MM.1S (cell line): ENCODE data around the gene CACNA1C.

Experiments used
- DNase-seq: peaks from one replicate; pipeline ENCODE4 v3.0.0-alpha.2; 2015
- H2AFZ ChIP-seq: fragments of 300-600 bp; sonication (generic); 2 replicates; pipeline ENCODE4 v1.6.0; 2016; ENCODE audit warnings: antibody characterized with exemption, low read length
- H3F3A ChIP-seq: fragments of 300-600 bp; sonication (generic); 2 replicates; pipeline ENCODE4 v1.6.1; 2016; ENCODE audit warnings: mild to moderate bottlenecking, antibody characterized with exemption, low read length, moderate library complexity, mixed read lengths; ENCODE audit not compliant: insufficient read depth
- H3K27ac ChIP-seq: fragments of 300-600 bp; sonication (generic); 2 replicates; pipeline ENCODE4 v1.5.1; 2016; ENCODE audit warnings: mild to moderate bottlenecking, low read length
- H3K27me3 ChIP-seq: fragments of 300-600 bp; sonication (generic); replicated peaks from 2 replicates; pipeline ENCODE4 v1.6.0; 2016; ENCODE audit warnings: low read length; ENCODE audit not compliant: insufficient read depth
- H3K36me3 ChIP-seq: fragments of 300-600 bp; sonication (generic); replicated peaks from 2 replicates; pipeline ENCODE4 v1.6.1; 2016; ENCODE audit warnings: mild to moderate bottlenecking, low read length, mixed read lengths; ENCODE audit not compliant: insufficient read depth
- H3K4me1 ChIP-seq: fragments of 300-600 bp; sonication (generic); 2 replicates; pipeline ENCODE4 v1.6.1; 2016; ENCODE audit warnings: low read length, mixed read lengths
- H3K4me2 ChIP-seq: fragments of 300-600 bp; sonication (generic); 2 replicates; pipeline ENCODE4 v1.6.0; 2016; ENCODE audit warnings: low read depth, low read length
- H3K4me3 ChIP-seq: fragments of 300-600 bp; sonication (generic); 2 replicates; pipeline ENCODE4 v1.5.1; 2016; ENCODE audit warnings: low read length, mixed read lengths
- H3K79me2 ChIP-seq: fragments of 300-600 bp; sonication (generic); 2 replicates; pipeline ENCODE4 v1.6.1; 2016; ENCODE audit warnings: mixed run types, low read length, mixed read lengths
- H3K9ac ChIP-seq: fragments of 300-600 bp; sonication (generic); 2 replicates; pipeline ENCODE4 v1.6.1; 2016; ENCODE audit warnings: low read length, mixed read lengths
- H3K9me2 ChIP-seq: fragments of 300-600 bp; sonication (generic); replicated peaks from 2 replicates; pipeline ENCODE4 v1.6.1; 2016; ENCODE audit warnings: mild to moderate bottlenecking, low read length, mixed read lengths; ENCODE audit not compliant: insufficient read depth
- H3K9me3 ChIP-seq: fragments of 300-600 bp; sonication (generic); replicated peaks from 2 replicates; pipeline ENCODE4 v1.6.1; 2016; ENCODE audit warnings: mild to moderate bottlenecking, low read length, mixed read lengths; ENCODE audit not compliant: insufficient read depth
- H4K20me1 ChIP-seq: fragments of 300-600 bp; sonication (generic); 2 replicates; pipeline ENCODE4 v1.6.1; 2016; ENCODE audit warnings: mild to moderate bottlenecking, low read length, moderate library complexity, mixed read lengths; ENCODE audit not compliant: insufficient read depth
- EZH2 ChIP-seq: fragments of 300-600 bp; sonication (generic); optimal IDR thresholded peaks from 2 replicates; pipeline ENCODE3; 2017; ENCODE audit warnings: low read depth, mild to moderate bottlenecking, antibody characterized with exemption, low read length, mixed read lengths
- EZH2phosphoT487 ChIP-seq: fragments of 300-600 bp; sonication (generic); IDR thresholded peaks from 2 replicates; pipeline ENCODE4 v1.6.1; 2018; ENCODE audit warnings: antibody characterized with exemption, low read length
- TF ChIP-seq, protein P1 (sequence below): fragments of 300-600 bp; sonication (generic); IDR thresholded peaks from 2 replicates; pipeline ENCODE4 v1.5.1; 2016; ENCODE audit warnings: antibody characterized with exemption, low read length, mixed read lengths

The CACNA1C gene

DNA sequence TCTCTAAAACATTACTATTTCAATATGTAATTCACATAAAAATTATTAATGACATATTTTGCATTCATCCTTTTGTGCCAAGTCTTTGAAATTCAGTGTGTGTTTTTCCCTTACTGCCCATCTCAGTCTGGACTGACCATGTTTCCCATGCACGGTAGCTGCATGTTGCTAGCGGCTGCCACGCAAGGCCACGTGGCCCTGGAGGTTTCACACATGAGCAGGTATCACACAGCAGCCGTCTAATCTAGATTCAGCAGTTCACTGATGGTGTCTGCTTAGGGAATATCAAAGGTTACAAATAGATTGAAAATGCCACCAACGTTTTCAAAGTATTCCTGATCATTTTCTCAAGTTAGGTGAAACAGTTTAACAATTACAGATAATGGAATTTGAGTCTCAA lies 507.1 kb downstream of the CACNA1C start:
- no peak for DNase-seq
- Histone ChIP-seq H3K36me3 (no peaks in the 10 kb centered on the region), H3K27ac (no peak overlapping the region), H3K4me1 (no peaks in the 10 kb centered on the region), H2AFZ (no peak overlapping the region), H3K27me3 (no peaks in the 10 kb centered on the region), H3K79me2 (no peaks in the 10 kb centered on the region), H3K4me2 (no peak overlapping the region), H3K9me2 (no peaks in the 10 kb centered on the region), H3K4me3 (no peak overlapping the region), H4K20me1 (no peaks in the 10 kb centered on the region), H3K9ac (no peak overlapping the region), H3K9me3 (no peaks in the 10 kb centered on the region), H3F3A (no peaks in the 10 kb centered on the region)
- TF ChIP-seq, protein P1, sequence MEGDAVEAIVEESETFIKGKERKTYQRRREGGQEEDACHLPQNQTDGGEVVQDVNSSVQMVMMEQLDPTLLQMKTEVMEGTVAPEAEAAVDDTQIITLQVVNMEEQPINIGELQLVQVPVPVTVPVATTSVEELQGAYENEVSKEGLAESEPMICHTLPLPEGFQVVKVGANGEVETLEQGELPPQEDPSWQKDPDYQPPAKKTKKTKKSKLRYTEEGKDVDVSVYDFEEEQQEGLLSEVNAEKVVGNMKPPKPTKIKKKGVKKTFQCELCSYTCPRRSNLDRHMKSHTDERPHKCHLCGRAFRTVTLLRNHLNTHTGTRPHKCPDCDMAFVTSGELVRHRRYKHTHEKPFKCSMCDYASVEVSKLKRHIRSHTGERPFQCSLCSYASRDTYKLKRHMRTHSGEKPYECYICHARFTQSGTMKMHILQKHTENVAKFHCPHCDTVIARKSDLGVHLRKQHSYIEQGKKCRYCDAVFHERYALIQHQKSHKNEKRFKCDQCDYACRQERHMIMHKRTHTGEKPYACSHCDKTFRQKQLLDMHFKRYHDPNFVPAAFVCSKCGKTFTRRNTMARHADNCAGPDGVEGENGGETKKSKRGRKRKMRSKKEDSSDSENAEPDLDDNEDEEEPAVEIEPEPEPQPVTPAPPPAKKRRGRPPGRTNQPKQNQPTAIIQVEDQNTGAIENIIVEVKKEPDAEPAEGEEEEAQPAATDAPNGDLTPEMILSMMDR = no peak
- TF ChIP-seq EZH2 (no peak), EZH2phosphoT487 (no peak)

DNA sequence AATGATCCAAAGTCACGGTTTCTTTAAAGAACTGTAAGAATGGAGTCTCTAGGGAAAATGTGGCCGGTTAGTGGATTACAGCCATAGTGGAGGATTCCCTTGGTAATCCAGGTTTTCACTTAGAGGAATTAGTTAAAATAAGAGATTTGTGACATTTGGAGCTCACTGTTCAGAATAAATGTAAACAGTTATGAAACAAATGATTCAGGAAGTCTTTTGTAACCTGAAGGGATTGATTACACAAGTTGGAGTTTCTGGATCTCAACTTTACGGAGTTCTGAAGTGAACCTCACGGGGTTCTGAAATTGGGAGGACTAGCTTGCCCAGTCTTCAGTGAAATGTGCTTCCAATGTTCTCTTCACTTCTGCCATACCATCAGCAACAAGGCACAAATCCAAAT lies 507.6 kb downstream of the CACNA1C start:
- Histone ChIP-seq H3K4me1 (no peaks in the 10 kb centered on the region), H3K79me2 (no peaks in the 10 kb centered on the region), H3K36me3 (no peaks in the 10 kb centered on the region), H3K9ac (no peak overlapping the region), H3K27ac (no peak overlapping the region), H2AFZ (no peak overlapping the region), H4K20me1 (no peaks in the 10 kb centered on the region), H3K9me3 (no peaks in the 10 kb centered on the region), H3K27me3 (no peaks in the 10 kb centered on the region), H3K9me2 (no peaks in the 10 kb centered on the region), H3K4me3 (no peak overlapping the region), H3F3A (no peaks in the 10 kb centered on the region), H3K4me2 (no peak overlapping the region)
- DNase-seq = no peak
- TF ChIP-seq EZH2 (no peak), EZH2phosphoT487 (no peak)
- TF ChIP-seq, protein P1 = no peak

GRCh38 chr12:2561367-2561766 lies 508.6 kb downstream of the CACNA1C start:
- Histone ChIP-seq H3K9ac (no peak overlapping the region), H3K27me3 (no peaks in the 10 kb centered on the region), H3K9me3 (no peaks in the 10 kb centered on the region)

More at GRCh38 chr12:2561367-2561766, 508.6 kb downstream of the CACNA1C start:
- H3K27ac ChIP-seq = no peak overlapping the region
- no peaks in the 10 kb centered on the region for H3K9me2 ChIP-seq
- no peaks in the 10 kb centered on the region for H3F3A ChIP-seq
- H3K79me2 ChIP-seq = no peaks in the 10 kb centered on the region
- H3K4me2 ChIP-seq = no peak overlapping the region
- no peak for DNase-seq
- TF ChIP-seq EZH2phosphoT487 (no peak), EZH2 (no peak)
- TF ChIP-seq, protein P1 = no peak
- no peaks in the 10 kb centered on the region for H3K4me1 ChIP-seq
- H3K4me3 ChIP-seq = no peak overlapping the region
- no peak overlapping the region for H2AFZ ChIP-seq
- H3K36me3 ChIP-seq = no peaks in the 10 kb centered on the region
- no peaks in the 10 kb centered on the region for H4K20me1 ChIP-seq
